CD4-positive, alpha-beta T cell treated with Interleukin-4 for 4 hours (primary cell): Measurements from ENCODE around the gene SYMPK.
A peak's percentile ranks its signal among the peaks of the same experiment; 100 is the strongest.
"Not testable (repeated sequence)": the region's sequence is repeated elsewhere in the genome, so short reads cannot be mapped to it uniquely, and the experiment has no call there.

ENCODE experiments used
- DNase-seq: peaks from one replicate; pipeline ENCODE4 v3.0.0-alpha.2; 2020

The SYMPK gene

GRCh38 chr19:45862564-45863334 lies at the start of gene SYMPK:
Gene SYMPK (minus strand): TSS chr19:45863147. CDS start chr19:45854495, 8,652 bp downstream.
- DNase-seq = peak; percentile 98

DNA sequence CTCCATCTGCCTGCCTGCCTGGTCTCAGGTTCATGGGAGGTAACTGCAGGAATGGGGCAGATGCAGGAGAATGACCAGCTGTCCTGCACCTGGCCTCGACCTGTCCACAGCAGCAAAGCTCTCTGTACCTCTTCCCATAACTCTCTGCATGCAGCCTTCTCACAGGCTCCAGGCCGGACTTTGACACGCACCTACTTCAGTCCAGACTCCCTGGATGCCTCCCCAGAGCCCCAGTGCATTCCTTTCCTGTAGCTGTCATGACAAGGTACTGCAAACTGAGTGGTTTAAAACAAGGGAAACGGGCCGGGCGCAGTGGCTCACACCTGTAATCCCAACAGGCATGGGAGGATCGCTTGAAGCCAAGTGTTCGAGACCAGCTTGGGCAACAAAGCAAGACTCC lies 48.3 kb upstream of the SYMPK start:
- no peak for DNase-seq

GRCh38 chr19:45908956-45909355 lies 46.0 kb upstream of the SYMPK start:
- no peak for DNase-seq

DNA sequence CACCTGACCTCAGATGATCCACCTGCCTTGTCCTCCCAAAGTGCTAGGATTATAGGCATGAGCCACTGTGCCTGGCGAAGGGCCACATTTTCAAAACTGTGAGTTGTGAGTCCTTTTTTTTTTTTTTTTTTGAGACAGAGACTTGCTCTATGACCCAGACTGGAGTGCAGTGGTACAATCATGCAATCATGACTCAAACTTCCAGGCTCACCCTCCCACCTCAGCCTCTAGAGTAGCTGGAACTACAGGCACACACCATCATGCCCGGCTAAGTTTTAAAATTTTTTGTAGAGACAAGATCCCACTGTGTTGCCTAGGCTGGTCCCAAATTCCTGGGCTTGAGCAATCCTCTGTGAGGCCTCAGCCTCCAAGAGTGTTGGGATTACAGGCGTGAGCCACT lies 43.3 kb upstream of the SYMPK start:
- DNase-seq = no peak

DNA sequence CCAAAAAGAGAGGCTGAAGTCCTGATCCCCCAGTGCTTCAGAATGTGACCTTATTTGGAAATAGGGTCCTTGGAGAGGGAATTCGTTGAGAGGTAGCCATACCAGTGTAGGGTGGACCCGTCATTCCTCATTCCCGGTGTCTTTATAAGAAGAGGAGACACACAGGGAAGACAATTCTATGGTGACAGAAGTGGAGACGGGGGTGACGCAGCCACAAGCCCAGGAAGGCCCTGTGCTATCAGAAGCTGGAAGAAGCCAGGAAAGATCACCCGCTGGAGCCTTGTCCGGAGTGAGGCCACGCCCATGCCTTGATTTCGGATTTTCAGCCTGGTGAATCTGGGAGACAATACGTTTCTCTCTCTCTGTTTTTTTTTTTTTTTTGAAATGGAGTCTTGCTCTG lies 42.1 kb upstream of the SYMPK start:
- no peak for DNase-seq

GRCh38 chr19:45902651-45903625 lies 40.0 kb upstream of the SYMPK start:
- DNase-seq = peak; percentile 97

- no peak for DNase-seq
Observed at GRCh38 chr19:45901912-45902650, 39.1 kb upstream of the SYMPK start, which contains the start of gene MYPOP. Gene MYPOP (minus strand): TSS chr19:45902613. CDS start chr19:45901773, 840 bp downstream.

- no peak for DNase-seq
Observed at GRCh38 chr19:45901432-45901911, 38.5 kb upstream of the SYMPK start.

GRCh38 chr19:45900738-45901431 lies 37.9 kb upstream of the SYMPK start:
- no peak for DNase-seq

- no peak for DNase-seq
Observed at GRCh38 chr19:45899919-45900589, 37.1 kb upstream of the SYMPK start.

DNA sequence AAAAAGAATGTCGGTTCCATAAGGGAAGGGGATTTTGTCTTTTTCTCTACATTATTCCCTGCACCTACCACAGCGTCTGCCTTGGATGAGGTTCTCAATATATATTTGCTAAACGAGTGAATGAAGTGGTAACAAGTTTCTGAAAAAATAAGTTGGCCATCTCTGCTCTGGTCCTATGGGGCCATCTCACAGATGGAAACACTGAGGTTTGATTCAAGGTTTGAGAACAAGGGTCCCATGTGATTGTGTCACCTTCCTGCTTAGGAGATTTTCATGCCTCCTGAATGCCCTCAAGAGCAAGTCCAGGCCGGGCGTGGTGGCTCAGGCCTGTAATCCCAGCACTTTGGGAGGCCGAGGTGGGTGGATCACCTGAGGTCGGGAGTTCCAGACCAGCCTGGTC lies 36.3 kb upstream of the SYMPK start:
- DNase-seq = no peak

GRCh38 chr19:45897261-45897812 lies 34.4 kb upstream of the SYMPK start:
- no peak for DNase-seq

- not testable (repeated sequence) for DNase-seq
Observed at GRCh38 chr19:45895983-45896599, 33.1 kb upstream of the SYMPK start.

- DNase-seq = no peak
Observed at GRCh38 chr19:45895519-45895972, 32.6 kb upstream of the SYMPK start.

DNA sequence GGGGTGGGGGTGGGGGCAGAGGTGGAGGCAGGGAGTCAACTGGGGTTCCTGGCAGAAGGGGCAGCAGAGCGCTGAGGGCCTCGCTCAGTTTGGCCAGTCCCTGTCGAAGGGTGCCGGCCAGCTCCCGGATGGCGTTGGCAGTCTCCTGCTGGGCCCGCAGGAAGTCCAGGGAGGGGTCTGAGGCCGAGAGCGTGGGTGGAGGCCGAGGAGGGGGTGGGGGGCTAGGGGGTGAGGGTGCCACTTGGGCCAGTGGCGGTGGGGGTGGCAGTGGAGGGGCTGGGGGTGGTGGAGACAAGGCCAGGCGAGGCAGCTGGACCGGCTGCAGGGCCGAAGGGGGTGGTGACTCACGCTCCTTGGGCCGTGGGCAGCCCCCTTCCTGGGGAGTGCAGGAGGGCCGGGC lies 27.9 kb upstream of the SYMPK start:
- DNase-seq = no peak

DNA sequence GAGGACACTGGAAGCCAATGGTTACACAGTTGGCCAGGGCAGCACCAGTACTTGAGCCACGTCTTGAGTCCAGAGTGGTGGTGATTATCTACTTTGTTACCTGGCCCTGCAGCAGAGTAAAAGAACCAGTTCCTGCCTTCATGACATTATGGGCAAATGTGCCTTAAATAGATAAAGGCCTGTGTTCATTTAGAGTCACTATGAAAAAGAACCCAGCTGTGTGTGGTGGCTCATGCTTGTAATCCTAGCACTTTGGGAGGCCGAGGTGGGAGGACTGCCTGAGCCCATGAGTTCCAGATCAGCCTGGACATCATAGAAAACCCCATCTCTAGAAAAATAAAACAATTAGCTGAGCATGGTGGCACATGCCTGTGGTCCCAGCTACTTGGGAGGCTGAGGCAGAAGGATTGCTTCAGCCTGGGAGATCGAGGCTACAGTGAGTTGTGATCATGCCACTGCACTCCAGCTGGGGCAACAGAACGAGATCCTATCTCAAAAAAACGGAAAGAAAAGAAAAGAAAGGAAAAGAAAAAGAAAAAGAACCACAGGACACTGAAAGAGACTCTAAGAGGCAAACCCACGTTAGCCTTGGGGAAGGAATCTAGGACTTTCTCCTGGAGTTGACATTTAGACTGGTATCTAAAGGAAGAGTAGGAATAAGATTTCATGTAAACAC lies 26.4 kb upstream of the SYMPK start:
- no peak for DNase-seq

GRCh38 chr19:45887200-45887710 lies 24.3 kb upstream of the SYMPK start:
- DNase-seq = no peak

- DNase-seq = peak; percentile 90
Observed at GRCh38 chr19:45886427-45887199, 23.7 kb upstream of the SYMPK start.
